AG04449 (cell line): ENCODE data around the gene ZNF524.

ENCODE experiments used
- CTCF ChIA-PET: fragments of 350-600 bp; formaldehyde crosslinking; extraction: SDS; loops from one replicate; lab custom pipeline; 2021; ENCODE audit warnings: antibody characterized with exemption; lab: Yijun Ruan, JAX
- POLR2A ChIA-PET: fragments of 400-600, 350-600 bp; formaldehyde crosslinking; extraction: SDS; loops from one replicate; lab custom pipeline; 2020; ENCODE audit warnings: antibody characterized with exemption, inconsistent platforms; lab: Yijun Ruan, JAX
- DNase-seq: peaks from one replicate; pipeline ENCODE4 v3.0.0-alpha.2; 2010; ENCODE audit warnings: low read depth, low spot score
- H3K4me3 ChIP-seq: 2 replicates; pipeline ENCODE4 v1.5.1; 2011; ENCODE audit warnings: low read depth, mild to moderate bottlenecking, control low read depth, low read length
- CTCF ChIP-seq: IDR thresholded peaks from one replicate; pipeline ENCODE4 v1.5.1; 2011; ENCODE audit warnings: mild to moderate bottlenecking, moderate library complexity, low read length, control low read depth, inconsistent platforms; ENCODE audit not compliant: insufficient read depth; ENCODE audit errors: missing control alignments

Gene ZNF524

GRCh38 chr19:55593096-55593772 is 6.9 kb upstream of the ZNF524 start:
- CTCF ChIA-PET = interaction anchor here (0.7 to 1.0 kb wide), 2 partner anchors 13 to 125 kb away, joined by 3 read pairs; partner anchors contain the start of gene ZNF865
- H3K4me3 ChIP-seq = no peak overlapping the region
- TF ChIP-seq CTCF = no peak
- no peak for DNase-seq
- POLR2A ChIA-PET = no interaction called here

GRCh38 chr19:55594996-55595545 is 5.0 kb upstream of the ZNF524 start:
- CTCF ChIA-PET = interaction anchor here (1.1 to 1.4 kb wide), 3 partner anchors 11 to 119 kb away, joined by 3 to 6 read pairs (median 3); no protein-coding TSS in a partner anchor

GRCh38 chr19:55596304-55596703 is 3.8 kb upstream of the ZNF524 start:
- DNase-seq = no peak
- CTCF ChIA-PET = interaction anchor here (0.9 to 1.5 kb wide), 3 partner anchors 28 to 121 kb away, joined by 3 to 4 read pairs (median 3); partner anchors contain the start of gene ZNF784
- no peak overlapping the region for H3K4me3 ChIP-seq
- POLR2A ChIA-PET = no interaction called here
- no peak for TF ChIP-seq CTCF

More at GRCh38 chr19:55594996-55595545, 5.0 kb upstream of the ZNF524 start:
- no peak overlapping the region for H3K4me3 ChIP-seq
- DNase-seq = no peak
- POLR2A ChIA-PET = no interaction called here
- no peak for TF ChIP-seq CTCF

- no peak for DNase-seq
- no peak for TF ChIP-seq CTCF
- ChIA-PET POLR2A (no interaction called here), CTCF (interaction anchor here (1.9 kb wide), 1 partner anchor 130 kb away, joined by 6 read pairs; no protein-coding TSS in a partner anchor)
- no peak overlapping the region for H3K4me3 ChIP-seq
Observed at GRCh38 chr19:55597501-55597921, 2.6 kb upstream of the ZNF524 start.

GRCh38 chr19:55598034-55598433 is 2.1 kb upstream of the ZNF524 start:
- no peak overlapping the region for H3K4me3 ChIP-seq
- CTCF ChIA-PET = interaction anchor here (1.6 to 1.9 kb wide), 2 partner anchors 10 to 131 kb away, joined by 6 read pairs; no protein-coding TSS in a partner anchor
- POLR2A ChIA-PET = no interaction called here
- TF ChIP-seq CTCF = no peak
- DNase-seq = no peak
